ENCODE results near the gene GBP3.
"Not testable (repeated sequence)": the region's sequence is repeated elsewhere in the genome, so short reads cannot be mapped to it uniquely, and the experiment has no call there.

Gene GBP3, protein sequence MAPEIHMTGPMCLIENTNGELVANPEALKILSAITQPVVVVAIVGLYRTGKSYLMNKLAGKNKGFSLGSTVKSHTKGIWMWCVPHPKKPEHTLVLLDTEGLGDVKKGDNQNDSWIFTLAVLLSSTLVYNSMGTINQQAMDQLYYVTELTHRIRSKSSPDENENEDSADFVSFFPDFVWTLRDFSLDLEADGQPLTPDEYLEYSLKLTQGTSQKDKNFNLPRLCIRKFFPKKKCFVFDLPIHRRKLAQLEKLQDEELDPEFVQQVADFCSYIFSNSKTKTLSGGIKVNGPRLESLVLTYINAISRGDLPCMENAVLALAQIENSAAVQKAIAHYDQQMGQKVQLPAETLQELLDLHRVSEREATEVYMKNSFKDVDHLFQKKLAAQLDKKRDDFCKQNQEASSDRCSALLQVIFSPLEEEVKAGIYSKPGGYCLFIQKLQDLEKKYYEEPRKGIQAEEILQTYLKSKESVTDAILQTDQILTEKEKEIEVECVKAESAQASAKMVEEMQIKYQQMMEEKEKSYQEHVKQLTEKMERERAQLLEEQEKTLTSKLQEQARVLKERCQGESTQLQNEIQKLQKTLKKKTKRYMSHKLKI

DNA sequence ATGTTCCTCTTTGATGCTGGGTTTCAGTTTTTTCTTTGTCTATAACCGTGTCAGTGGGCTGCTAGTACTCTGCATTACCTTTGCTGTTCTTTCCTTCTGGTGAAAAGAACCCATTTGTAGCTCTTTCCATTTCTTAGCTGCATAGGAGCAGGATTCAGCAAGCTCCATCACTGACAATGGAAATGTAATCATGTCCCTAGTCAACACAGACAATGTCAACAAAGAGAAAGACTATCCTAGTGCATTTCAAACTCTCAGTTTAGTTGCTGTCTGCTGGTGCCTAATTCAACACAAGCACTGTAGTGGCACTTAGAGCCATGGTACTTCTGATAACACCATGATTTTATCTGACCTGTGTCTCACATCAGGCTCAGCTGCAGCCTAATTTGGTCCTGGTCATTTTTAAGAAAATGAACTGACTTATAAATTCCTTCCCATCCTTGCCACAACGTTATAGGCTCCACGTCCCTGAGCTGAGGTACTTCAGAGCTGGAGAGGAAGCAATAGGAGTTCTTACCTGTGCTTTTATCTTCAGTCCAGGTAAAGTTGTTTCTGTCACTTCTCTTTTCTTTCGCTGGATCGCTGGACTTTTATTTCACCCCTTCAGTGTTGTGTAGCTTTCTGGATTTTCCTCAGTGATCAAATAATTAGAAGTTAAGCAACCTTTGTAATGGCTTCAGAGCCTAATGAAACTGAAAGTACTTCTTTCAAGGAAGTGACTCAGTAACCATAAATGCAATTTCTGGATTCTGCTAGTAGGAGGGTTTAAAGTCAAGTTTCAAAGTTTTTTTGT, at the start of gene GBP3:
GBP3 (minus strand) TSS at position 700 of the 793 bp plus-strand sequence. CDS start 2,145 bp downstream, outside the sequence.
- DNase-seq = no peak

DNA sequence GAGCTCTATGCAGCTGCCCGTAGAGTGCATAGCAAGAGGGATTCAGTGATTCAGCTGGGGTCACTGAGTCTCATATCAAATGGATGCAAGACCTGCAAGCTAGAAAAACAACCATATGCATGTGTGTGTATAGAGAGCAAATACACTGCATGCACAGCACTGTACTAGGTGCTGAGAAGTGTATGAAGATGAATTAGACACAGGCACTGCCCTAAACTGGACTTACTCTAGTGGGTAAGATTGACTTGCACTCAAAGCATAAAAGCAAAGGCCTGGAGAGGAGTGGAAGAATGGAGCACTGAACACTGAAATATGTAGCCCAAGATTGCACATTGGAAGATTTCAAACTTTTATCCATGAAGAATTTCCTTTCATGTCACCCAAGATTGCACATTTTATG, 47.8 kb upstream of the GBP3 start:
- no peak for DNase-seq

DNA sequence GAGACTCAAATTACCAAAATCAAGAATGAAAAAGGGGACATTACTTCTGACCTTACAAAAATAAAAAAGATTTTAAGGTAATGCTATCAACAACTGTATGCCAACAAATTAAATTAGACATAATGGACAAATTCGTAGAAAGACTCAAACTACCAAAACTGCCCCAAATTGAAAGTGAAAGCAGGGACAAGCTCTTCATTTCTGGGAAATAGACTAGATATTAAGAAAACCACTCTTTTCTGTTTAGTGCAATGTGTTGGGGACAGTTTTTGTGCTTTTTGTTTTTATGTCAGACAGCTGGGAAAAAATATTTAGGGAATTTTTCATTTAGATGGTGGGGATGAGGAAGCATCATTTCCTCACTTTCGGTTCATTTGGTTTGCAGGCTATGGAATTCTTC, 47.3 kb upstream of the GBP3 start:
- DNase-seq = no peak

DNA sequence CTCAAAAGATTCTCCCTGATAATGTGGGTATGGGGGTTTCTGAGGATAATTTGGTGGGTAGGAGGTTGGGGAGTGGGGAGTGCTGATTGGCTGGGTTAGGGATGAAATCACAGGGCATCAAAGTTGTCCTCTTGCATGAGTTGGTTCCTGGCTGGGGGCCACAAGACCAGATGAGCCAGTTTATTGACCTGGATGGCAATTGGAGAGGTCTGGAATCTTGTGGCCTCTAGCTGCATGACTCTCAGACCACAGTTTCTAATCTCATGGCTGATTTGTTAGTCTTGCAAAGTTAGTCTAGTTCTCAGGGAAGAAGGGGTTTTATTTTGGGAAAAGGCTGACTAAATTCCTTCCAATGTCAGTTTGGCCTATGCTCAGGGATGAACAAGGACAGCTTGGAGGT, 45.6 kb upstream of the GBP3 start:
- no peak for DNase-seq

DNA sequence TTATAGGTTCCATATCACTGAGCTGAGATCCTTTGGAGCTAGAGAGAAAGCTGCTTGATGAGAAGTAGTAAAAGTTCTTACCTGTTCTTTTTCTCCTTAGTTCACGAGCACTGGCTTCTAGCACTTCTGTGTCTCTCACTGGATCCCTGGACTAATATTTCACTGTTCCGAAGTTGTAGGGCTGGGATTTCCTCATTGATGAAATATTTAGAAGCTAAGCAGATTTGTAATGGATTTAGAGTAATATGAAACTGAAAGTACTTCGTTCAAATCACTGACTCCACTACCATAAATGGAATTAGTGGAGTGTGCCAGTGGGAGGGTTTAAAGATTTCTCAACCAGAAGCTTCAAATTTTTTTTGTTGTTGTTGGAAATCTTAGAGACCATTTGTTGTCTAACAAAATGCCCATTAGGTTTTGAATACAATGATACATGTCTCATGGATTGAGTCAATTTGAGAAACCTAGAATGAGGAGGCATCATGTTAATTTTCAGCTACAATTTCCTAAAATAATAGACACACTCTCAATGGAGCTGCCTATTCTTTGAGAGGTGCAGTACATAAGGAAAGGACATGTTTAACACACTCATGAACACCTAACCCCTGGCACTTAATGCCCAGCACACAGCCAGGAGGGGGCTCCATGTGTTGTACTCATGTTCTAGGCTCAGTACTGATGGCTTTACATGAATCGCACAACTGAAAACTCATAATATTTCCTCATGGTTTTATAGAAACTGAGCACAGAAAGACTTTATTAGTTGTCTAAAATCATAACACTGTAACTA, 42.6 kb upstream of the GBP3 start, which contains the start of gene GBP1:
GBP1 (minus strand) TSS at position 130 of the 790 bp plus-strand sequence. CDS start 1,974 bp downstream, outside the sequence.
- no peak for DNase-seq

DNA sequence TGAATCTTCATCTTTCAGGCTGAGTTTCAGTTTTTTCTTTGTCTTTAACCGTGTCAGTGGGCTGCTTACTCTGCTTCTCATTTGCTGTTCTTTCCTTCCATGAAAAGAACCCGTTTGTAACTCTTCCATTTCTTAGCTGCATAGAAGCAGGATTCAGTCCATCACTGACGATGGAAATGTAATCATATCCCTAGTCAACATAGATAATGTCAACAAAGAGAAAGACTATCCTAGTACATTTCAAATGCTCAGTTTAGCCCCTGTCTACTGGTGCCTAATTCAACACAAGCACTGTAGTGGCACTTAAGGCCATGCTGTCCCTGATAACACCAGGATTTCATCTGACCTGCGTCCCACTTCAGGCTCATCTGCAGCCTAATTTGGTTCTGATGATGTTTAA, 42.0 kb upstream of the GBP3 start:
- no peak for DNase-seq

DNA sequence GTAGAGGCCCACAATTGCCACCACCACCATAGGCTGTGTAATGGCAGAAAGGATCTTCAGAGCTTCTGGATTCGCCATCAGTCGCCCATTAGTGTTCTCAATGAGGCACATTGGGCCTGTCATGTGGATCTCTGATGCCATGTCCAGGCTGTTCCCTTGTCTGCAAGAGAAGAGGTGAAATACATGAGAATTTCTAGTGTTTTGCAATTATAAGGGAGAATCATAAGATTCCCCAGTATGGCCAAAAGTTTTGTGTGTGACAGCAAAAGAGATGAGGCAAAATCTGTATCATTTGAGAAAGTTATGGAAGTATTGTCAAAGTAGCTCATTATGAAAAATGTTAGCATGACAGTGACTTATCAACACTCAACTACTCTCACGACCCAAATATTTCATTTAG, 40.4 kb upstream of the GBP3 start:
- DNase-seq = no peak

DNA sequence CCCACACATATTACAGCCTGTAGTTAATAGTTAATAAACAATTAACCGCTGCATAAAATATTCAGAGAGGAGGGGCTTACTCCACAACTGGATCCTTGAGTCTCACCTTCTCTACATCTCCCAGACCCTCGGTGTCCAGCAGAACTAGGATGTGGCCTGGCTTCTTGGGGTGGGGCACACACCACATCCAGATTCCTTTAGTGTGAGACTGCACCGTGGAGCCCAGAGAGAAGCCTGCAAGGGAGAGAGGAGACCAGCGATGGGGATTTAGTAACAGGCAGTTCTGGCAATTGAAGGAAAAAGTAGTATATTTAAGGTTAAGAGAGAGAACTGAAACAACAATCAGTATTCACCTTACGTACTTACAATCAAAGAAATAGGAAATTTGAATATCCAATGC, 37.4 kb upstream of the GBP3 start:
- no peak for DNase-seq

DNA sequence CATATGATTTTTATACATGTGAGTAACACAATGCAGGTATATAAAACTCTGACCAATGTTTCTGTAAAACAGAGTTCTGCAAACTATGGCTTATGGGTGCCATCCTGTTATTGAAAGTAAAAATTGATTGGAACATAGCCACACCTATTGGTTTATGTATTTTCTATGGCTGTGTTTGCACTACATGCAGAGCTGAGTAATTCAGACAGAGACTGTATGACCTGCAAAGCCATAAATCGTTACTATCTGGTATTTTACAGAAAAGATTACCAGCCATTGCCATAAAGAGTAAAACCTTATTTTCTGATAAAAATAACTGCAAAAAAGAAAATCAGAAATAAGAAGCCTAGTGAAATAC, 29.3 kb upstream of the GBP3 start:
- DNase-seq = no peak

DNA sequence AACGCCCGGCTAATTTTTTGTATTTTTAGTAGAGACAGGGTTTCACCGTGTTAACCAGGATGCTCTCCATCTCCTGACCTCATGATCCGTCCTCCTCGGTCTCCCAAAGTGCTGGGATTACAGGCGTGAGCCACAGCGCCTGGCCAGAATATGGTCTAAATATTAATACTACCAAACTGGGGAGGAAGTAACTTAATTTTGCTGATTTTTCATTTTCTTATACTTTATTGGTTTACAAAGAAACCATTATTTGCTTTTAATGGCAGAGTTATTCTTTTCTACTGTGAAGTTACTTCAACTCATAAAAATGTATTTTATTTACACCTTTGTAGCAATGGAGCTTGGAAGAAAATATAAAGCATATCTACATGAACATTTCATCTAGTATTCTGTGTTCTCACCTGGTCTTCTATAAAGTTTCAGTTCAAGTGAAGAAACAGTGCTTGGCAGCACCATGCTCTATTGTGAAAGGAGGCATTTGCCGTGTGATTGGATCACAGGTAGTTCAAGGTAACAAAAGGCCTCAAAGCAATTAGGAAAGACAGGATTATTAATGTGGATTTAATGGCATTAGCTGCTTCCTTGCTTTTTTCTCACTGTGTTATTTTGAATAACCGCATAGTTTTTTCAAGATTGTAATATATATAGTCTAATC, 28.8 kb upstream of the GBP3 start:
- DNase-seq = no peak

DNA sequence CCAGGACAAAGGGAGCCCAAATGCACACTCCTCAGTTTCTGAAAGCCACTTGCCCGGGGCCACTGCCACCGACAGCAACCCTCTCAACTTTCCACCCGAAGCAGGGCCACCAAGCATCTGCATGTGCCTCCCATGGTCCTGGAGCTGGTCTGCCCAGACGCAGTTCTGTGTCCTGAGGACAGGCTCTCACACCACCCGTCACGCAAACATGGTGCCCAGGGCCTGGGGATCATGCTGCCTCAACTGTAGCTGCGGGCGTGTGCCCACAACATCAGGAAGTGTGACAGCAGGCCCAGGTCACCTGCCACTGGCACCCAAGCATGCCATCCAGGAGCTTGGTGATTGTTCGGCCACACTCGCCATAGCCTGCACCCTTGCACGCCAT, 28.0 kb upstream of the GBP3 start:
- no peak for DNase-seq

DNA sequence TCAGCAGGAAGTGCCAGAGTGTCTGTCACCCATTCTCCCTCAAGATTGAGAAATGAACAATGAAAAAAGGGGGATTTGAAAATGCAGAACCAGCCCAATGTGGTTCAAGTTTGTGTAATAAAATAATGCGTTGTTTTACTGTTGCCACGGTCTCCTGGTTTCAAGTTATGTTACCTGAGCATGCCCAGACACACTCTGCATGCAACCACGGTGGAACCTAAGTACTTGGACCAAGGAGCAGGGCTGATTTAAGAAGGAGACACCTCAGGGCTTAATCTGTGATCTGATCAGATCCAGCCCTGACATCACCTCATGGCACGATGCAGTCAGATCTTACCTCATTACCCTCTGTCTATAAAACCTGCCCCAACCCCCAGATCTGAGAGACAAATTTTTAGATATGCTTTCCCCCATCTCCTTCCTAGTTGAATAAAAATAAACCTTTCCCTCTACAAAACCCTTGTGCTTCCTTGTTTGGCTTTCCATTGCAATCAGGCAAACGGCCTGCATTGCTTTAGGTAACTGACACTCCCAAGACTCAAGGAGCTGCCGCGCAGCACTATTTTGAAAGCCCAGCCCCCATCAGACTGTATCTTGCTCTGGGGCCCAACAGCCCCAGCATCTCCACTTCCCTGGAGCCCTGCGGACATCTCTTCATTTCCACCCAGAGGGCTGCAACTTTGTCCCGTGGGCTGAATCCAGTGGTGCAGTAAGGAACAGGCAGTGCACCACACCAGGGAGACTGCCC, 27.4 kb upstream of the GBP3 start:
- not testable (repeated sequence) for DNase-seq

DNA sequence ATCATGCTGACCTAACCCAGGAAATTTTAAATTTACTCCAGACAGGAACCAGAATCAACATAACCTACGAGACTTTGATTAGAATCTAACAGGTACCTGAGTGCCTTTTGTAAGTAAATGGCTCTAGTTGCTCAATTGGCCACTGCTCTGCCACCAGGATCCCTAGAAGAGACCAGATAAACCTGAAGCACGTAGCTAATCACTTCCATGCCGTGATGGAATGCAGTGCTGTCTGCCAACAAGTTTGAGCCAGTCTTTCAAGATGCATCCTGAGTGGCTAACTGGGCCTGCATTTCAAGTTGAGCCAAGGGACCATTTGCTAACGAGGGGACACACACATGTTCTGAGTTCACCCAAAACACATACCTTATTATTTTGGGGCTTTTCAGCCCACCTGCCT, 26.5 kb upstream of the GBP3 start:
- DNase-seq = not testable (repeated sequence)

DNA sequence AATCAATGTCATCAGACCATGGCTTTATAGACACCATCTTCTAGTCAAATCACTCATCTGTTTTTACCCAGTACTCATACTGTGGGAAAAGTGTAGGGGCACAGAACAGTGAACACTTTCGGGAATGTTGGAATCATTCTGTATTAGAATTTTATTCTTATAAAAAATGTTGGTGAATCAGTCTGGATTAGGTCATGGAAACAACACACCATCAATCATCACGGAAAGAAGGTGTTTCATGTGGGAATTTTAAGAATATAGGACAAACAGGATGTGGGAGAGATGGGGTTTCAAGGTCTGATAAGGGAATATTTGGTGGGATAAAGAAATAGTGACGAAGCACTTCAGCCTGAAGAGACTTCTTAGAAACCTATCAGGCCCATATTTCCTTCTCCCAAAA, 25.1 kb upstream of the GBP3 start:
- no peak for DNase-seq

DNA sequence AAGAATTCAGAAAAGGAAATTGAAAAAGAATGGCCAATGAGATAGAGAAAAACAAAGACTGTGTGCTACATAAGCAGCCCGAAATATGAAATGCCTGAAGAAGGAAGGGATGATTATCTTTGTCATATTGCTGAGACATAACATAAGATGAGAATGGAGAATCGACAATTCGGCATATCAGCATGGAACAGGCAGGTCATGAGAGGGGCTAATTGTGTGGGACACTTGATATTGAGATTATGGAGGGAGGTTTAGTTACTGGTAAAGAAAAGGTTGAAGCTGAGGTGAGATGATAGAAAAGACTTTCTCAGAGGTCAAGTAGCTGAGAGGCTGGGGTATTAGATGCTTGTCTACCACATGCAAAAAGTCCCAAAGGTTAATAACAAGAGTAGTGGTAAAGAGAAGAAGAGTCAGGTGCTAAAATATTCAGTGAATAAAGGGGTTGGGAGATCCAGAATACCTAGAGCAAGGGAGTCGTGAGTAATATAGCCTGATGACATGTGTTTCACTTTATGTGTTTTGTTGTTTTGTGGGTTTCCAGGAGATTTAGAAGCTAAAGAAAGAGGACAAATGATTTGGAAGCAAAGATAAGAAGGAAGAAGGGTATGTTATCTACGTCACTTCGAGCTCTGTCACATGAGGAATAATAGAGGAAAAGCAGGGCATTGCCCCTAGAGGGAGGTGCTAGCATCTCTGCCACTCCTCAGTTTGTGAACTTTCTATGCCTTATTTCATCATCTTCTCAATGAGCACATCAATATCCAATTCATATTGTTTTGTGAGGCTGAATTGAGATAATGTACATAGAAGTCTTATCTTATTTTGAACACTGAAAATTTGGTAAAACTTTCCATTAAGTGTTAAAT, 23.9 kb upstream of the GBP3 start:
- not testable (repeated sequence) for DNase-seq

DNA sequence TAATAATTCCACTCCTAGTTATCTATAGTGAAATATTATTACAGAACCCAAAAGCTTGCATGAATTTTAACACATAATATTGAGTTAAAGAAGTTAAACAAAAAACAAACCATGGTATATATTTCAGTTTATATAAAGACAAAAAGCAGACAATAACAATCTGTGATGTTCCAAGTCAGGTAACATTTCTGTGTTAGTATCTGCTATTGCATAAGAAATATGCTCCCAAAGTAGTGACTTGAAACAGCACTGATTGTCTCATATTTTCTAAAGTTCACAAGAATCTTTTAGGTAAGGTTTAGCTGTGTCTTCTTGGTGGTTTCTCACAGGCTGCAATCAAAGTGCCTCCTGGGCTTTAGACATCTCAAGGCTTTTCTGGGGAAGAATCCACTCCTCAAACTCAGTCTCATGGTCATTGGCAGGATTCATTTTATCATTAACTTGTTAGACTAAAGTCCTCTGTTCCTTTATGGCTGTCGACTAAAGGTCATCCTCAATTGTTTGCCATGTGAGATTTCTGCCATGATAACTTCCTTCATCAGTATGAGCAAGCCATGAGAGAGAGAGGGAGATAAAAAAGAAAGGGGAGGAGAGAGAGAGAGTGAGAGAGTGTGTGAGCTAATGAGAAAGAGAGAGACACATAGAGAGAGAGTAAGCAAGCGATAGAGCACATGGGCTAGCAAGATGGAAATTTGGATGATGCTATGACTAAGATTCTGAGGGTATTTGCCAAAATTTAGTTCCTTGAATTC, 22.5 kb upstream of the GBP3 start:
- no peak for DNase-seq

DNA sequence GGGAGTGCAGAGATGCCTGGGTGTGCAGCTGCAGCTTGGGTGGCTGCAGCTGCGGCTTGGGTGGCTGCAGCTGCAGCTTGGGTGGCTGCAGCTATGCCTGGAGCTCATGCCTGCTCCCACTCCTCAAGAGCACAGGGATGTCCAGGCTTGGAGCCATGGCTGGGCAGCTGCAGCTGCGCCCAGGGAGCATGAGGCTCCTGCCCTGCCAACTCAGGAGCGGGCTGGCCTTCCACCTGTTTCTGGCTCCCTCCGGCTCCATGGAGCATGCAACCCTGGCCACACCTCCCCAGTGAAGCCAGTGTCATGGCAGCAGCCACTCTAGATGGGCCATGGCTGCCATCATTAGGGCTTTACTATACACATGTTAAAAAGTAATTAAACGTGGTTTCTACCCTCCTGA, 21.3 kb upstream of the GBP3 start:
- no peak for DNase-seq

DNA sequence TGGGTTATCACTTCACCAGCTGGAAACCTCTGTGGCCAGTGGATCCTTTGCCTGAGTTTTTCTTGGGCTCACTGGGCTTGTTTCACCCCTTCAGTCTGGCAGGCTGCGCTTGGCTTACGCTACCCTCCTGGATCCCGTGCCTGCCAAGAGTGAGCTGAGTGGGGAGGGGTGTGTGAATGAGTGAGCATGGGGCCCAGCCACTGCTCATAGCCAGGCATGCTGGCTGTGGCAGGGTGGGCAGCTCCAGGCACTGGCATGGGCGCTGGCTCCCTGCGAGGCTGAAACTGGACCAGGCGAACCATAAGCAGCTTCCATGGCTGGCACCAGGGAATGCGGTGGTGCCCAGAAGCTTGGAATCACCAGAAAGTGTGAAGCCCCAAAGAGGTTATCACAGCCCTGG, 19.8 kb upstream of the GBP3 start:
- DNase-seq = no peak

DNA sequence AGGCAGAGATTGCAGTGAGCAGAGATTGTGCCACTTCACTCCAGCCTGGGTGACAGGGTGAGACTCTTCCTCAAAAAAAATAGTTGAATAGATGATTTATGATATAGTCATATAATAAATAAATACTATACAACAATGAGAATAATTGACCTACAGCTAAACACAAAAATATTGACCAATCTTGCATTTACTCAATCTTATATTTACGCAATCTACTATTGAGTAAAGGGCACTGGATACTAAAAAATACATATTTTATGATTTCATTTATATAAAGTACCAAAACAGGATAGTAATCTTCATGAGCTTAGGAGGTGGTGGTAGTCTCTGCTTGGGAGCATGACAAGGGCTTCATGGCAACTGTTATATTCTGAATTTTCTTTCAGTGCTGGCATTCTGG, 19.1 kb upstream of the GBP3 start:
- no peak for DNase-seq

DNA sequence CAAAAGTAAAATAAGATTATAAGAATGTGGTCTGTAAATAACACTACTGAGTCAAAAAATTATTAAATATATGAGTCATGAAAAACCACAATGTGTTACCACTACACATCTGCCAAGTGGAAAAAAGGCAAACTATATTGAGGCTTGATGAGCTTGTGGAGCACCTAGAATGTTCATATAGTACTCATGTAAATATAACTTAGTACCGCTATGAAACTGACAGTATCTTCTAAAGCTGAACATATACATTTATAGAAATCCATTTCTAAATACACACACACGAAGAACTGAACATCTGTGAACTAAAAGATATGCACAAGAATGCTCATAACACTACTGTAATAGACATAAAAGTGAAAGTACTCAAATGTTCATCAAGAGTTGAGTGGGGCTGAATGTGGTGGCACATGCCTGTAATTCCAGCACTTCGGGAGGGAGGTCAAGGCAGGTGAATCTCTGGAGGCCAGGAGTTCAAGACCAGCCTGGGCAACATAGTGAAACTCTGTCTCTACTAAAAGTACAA, 18.5 kb upstream of the GBP3 start:
- no peak for DNase-seq

All from NCI-H2081 treated with DMSO at 0.1 percent for 48 hours (cell line).